ENCODE measurements around the gene DOCK6. TPM values are rescaled to one million over a fixed set of nuclear protein-coding genes. Genes with fewer than 3 reads are reported as not detected.

Gene DOCK6
- total RNA-seq, 1 experiment from 2014 or later, result 88.8 TPM

DNA sequence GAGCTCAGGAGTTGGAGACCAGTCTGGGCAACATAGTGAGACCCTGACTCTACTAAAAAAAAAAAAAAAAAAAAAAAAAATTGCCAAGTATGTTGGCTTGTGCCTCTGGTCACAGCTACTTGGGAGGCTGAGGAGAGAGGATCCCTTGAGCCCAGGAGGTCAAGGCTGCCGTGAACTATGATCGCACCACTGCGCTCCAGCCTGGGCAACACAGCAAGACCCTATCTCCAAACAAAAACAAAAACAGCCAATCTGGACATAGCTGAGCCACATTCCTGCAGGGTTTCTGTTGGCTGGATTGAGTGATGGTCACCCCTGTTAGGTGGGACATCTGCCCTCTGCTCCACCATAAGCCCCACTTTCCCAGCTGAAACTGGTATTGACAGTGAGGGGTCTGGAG lies 36.5 kb downstream of the DOCK6 start:
- no peak for DNase-seq (ENCODE audit: low spot score)
- no peak overlapping the region for H3K27ac Mint-ChIP-seq
- no peak for TF ChIP-seq NR2C2 (CRISPR knock-in tag; IDR thresholded peaks at IDR 0.05)
- no peak for TF ChIP-seq ETV6 (CRISPR knock-in tag; IDR thresholded peaks at IDR 0.05)
- peak; percentile 79 for TF ChIP-seq ZNF121 (CRISPR knock-in tag; IDR thresholded peaks at IDR 0.05)
- TF ChIP-seq NFE2L1 (CRISPR knock-in tag; IDR thresholded peaks at IDR 0.05), result no peak
- TF ChIP-seq CREM (CRISPR knock-in tag; IDR thresholded peaks at IDR 0.05), result no peak
- no peak for TF ChIP-seq ZNF317 (CRISPR knock-in tag; IDR thresholded peaks at IDR 0.05; ENCODE audit: borderline replicate concordance, low read depth)
- H3K4me3 Mint-ChIP-seq, result no peak overlapping the region
- peaks cover 14% of the 10 kb centered on the region for H3K9me3 Mint-ChIP-seq
- ChIA-PET POLR2A (no interaction called here), CTCF (interaction anchor here (0.9 to 1.0 kb wide), 2 partner anchors 18 to 68 kb away, joined by 3 read pairs; no protein-coding TSS in a partner anchor)
- no peaks in the 10 kb centered on the region for H3K27me3 Mint-ChIP-seq (ENCODE audit: low read depth)
- H3K4me1 Mint-ChIP-seq, result peaks cover 3% of the 10 kb centered on the region; the same call in 1 of the 2 replicates
- no peak for ATAC-seq
- H3K36me3 Mint-ChIP-seq, result peaks cover 35% of the 10 kb centered on the region

DNA sequence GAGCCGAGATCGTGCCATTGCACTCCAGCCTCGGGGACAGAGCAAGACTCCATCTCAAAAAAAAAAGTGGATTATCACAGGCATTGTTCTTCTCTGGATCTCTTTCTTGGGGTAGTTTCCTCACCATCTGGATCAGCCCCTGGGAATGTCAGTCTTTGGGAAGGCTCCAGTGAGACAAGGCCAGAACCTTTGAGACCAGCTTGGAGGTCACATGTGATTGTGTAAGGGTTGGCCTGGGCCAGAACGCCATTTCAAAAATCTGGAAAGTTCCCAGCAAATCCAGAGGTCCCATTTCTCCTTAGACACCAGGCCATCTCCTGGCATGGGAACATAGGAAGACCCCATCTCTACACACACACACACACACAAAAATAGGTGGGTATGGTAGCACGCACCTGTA lies 37.2 kb downstream of the DOCK6 start:
- Mint-ChIP-seq H3K36me3 (peaks cover 39% of the 10 kb centered on the region), H3K27ac (no peak overlapping the region), H3K4me1 (peaks cover 3% of the 10 kb centered on the region; the same call in 1 of the 2 replicates), H3K27me3 (ENCODE audit: low read depth) (no peaks in the 10 kb centered on the region), H3K9me3 (peaks cover 19% of the 10 kb centered on the region), H3K4me3 (no peak overlapping the region)
- DNase-seq (ENCODE audit: low spot score), result no peak
- CTCF ChIA-PET, result interaction anchor here (0.6 to 1.0 kb wide), 2 partner anchors 18 to 1969 kb away, joined by 3 to 4 read pairs; no protein-coding TSS in a partner anchor
- POLR2A ChIA-PET, result no interaction called here
- no peak for ATAC-seq
- TF ChIP-seq FOXJ3 (CRISPR knock-in tag; IDR thresholded peaks at IDR 0.05; ENCODE audit: borderline replicate concordance) (no peak), ZNF423 (CRISPR knock-in tag; IDR thresholded peaks at IDR 0.05) (no peak), JAZF1 (CRISPR knock-in tag; IDR thresholded peaks at IDR 0.05) (no peak), ATF1 (CRISPR knock-in tag; IDR thresholded peaks at IDR 0.05) (no peak)
- TF ChIP-seq, protein P1, sequence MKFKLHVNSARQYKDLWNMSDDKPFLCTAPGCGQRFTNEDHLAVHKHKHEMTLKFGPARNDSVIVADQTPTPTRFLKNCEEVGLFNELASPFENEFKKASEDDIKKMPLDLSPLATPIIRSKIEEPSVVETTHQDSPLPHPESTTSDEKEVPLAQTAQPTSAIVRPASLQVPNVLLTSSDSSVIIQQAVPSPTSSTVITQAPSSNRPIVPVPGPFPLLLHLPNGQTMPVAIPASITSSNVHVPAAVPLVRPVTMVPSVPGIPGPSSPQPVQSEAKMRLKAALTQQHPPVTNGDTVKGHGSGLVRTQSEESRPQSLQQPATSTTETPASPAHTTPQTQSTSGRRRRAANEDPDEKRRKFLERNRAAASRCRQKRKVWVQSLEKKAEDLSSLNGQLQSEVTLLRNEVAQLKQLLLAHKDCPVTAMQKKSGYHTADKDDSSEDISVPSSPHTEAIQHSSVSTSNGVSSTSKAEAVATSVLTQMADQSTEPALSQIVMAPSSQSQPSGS (CRISPR knock-in tag; IDR thresholded peaks at IDR 0.05; ENCODE audit: borderline replicate concordance, low read depth), result no peak
- TF ChIP-seq, protein P2, sequence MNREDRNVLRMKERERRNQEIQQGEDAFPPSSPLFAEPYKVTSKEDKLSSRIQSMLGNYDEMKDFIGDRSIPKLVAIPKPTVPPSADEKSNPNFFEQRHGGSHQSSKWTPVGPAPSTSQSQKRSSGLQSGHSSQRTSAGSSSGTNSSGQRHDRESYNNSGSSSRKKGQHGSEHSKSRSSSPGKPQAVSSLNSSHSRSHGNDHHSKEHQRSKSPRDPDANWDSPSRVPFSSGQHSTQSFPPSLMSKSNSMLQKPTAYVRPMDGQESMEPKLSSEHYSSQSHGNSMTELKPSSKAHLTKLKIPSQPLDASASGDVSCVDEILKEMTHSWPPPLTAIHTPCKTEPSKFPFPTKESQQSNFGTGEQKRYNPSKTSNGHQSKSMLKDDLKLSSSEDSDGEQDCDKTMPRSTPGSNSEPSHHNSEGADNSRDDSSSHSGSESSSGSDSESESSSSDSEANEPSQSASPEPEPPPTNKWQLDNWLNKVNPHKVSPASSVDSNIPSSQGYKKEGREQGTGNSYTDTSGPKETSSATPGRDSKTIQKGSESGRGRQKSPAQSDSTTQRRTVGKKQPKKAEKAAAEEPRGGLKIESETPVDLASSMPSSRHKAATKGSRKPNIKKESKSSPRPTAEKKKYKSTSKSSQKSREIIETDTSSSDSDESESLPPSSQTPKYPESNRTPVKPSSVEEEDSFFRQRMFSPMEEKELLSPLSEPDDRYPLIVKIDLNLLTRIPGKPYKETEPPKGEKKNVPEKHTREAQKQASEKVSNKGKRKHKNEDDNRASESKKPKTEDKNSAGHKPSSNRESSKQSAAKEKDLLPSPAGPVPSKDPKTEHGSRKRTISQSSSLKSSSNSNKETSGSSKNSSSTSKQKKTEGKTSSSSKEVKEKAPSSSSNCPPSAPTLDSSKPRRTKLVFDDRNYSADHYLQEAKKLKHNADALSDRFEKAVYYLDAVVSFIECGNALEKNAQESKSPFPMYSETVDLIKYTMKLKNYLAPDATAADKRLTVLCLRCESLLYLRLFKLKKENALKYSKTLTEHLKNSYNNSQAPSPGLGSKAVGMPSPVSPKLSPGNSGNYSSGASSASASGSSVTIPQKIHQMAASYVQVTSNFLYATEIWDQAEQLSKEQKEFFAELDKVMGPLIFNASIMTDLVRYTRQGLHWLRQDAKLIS (CRISPR knock-in tag; IDR thresholded peaks at IDR 0.05; ENCODE audit: borderline replicate concordance), result no peak

DNA sequence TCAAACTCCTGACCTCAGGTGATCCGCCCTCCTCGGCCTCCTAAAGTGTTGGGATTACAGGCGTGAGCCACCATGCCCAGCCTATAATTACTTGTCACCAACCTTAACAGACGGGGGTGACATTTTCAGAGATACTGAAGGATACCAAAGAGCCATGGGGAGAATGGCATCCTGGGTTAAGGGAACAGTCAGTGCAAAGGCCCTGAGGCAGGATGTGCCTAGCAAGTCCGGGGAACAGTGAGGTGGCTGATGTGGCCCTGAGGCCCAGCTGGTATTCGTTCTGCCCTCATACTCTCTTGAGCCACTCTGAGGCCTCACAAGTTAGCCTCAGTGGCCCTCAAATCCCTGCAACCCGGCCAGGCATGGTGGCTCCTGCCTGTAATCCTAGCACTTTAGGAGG lies 37.9 kb downstream of the DOCK6 start:
- POLR2A ChIA-PET, result no interaction called here
- H3K36me3 Mint-ChIP-seq, result peaks cover 41% of the 10 kb centered on the region
- H3K4me3 Mint-ChIP-seq, result no peak overlapping the region
- ATAC-seq (no peak), DNase-seq (ENCODE audit: low spot score) (no peak)
- H3K9me3 Mint-ChIP-seq, result peaks cover 19% of the 10 kb centered on the region
- H3K27ac Mint-ChIP-seq, result no peak overlapping the region
- peaks cover 3% of the 10 kb centered on the region; the same call in 1 of the 2 replicates for H3K4me1 Mint-ChIP-seq
- CTCF ChIA-PET, result no interaction called here
- H3K27me3 Mint-ChIP-seq (ENCODE audit: low read depth), result no peaks in the 10 kb centered on the region
- TF ChIP-seq FOXJ3 (CRISPR knock-in tag; IDR thresholded peaks at IDR 0.05; ENCODE audit: borderline replicate concordance) (no peak), TCF7 (CRISPR knock-in tag; IDR thresholded peaks at IDR 0.05; ENCODE audit: low read depth) (no peak), ZNF423 (CRISPR knock-in tag; IDR thresholded peaks at IDR 0.05) (no peak), NFE2L1 (CRISPR knock-in tag; IDR thresholded peaks at IDR 0.05) (no peak), TP53 (CRISPR knock-in tag; IDR thresholded peaks at IDR 0.05) (no peak), ZNF121 (CRISPR knock-in tag; IDR thresholded peaks at IDR 0.05) (no peak)
- TF ChIP-seq, protein P3, sequence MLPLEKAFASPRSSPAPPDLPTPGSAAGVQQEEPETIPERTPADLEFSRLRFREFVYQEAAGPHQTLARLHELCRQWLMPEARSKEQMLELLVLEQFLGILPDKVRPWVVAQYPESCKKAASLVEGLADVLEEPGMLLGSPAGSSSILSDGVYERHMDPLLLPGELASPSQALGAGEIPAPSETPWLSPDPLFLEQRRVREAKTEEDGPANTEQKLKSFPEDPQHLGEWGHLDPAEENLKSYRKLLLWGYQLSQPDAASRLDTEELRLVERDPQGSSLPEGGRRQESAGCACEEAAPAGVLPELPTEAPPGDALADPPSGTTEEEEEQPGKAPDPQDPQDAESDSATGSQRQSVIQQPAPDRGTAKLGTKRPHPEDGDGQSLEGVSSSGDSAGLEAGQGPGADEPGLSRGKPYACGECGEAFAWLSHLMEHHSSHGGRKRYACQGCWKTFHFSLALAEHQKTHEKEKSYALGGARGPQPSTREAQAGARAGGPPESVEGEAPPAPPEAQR (CRISPR knock-in tag; IDR thresholded peaks at IDR 0.05), result no peak
- TF ChIP-seq, protein P4, sequence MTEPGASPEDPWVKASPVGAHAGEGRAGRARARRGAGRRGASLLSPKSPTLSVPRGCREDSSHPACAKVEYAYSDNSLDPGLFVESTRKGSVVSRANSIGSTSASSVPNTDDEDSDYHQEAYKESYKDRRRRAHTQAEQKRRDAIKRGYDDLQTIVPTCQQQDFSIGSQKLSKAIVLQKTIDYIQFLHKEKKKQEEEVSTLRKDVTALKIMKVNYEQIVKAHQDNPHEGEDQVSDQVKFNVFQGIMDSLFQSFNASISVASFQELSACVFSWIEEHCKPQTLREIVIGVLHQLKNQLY (CRISPR knock-in tag; IDR thresholded peaks at IDR 0.05), result no peak

Data from WTC11 (cell line).